Measurements from ENCODE around the gene APOBEC3H. TPM values are rescaled to one million over a fixed set of nuclear protein-coding genes. Genes with fewer than 3 reads are reported as not detected.

Gene APOBEC3H
- total RNA-seq, 1 experiment from 2014 or later, result 1.8 TPM

DNA sequence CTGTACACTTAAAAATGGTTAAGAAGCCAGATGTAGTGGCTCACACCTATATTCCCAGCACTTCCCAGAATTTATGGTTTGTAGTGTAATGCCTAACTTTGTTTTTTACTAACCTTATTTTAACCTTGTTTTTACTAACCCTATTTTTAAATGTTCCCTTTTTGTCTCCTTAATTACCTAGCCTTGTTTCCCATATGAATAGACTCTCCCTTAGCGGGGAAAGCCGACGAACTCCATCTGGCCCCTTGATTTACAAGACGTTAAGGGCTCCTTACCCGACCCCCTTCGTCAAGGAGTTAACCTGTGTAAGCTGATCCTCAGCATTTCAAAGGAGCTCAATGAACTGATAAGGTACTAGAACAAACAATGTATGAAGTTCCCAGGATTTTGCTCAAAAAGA, 17.1 kb downstream of the APOBEC3H start:
- TF ChIP-seq EZH2 (IDR thresholded peaks at IDR 0.05), result no peak
- TF ChIP-seq POLR2A (IDR thresholded peaks at IDR 0.05; ENCODE audit: borderline replicate concordance, extremely low read depth, insufficient read depth, insufficient read length), result no peak
- TF ChIP-seq POLR2AphosphoS5 (IDR thresholded peaks at IDR 0.05; ENCODE audit: low read depth, low read length), result no peak
- TF ChIP-seq TCF7L2 (IDR thresholded peaks at IDR 0.05; ENCODE audit: borderline replicate concordance, extremely low read depth, insufficient read depth, insufficient read length), result no peak
- no peak for TF ChIP-seq CBX3 (IDR thresholded peaks at IDR 0.05; ENCODE audit: low read depth)
- TF ChIP-seq CEBPB (IDR thresholded peaks at IDR 0.05; ENCODE audit: low read depth), result no peak
- no peak for TF ChIP-seq ZNF274 (IDR thresholded peaks at IDR 0.05; ENCODE audit: low read depth, low read length)
- no peak for TF ChIP-seq EZH2phosphoT487 (IDR thresholded peaks at IDR 0.05; ENCODE audit: borderline replicate concordance)
- TF ChIP-seq FOSL1 (IDR thresholded peaks at IDR 0.05; ENCODE audit: low read depth), result no peak
- Histone ChIP-seq H3K27ac (ENCODE audit: low read depth, low read length) (no peak overlapping the region), H3K4me3 (replicated peaks in 1 of 2; ENCODE audit: low read depth in 1 of 2, low read length in 2 of 2) (no peak overlapping the region), H3K4me1 (ENCODE audit: control insufficient read depth in 1 of 2, insufficient read depth in 2 of 2, low read length in 2 of 2) (no peaks in the 10 kb centered on the region), H3K9me3 (ENCODE audit: control insufficient read depth in 1 of 2, insufficient read depth in 1 of 2, low read depth in 1 of 2, low read length in 2 of 2) (no peaks in the 10 kb centered on the region), H2AFZ (ENCODE audit: low read depth, low read length, poor library complexity, severe bottlenecking) (no peak overlapping the region), H4K20me1 (ENCODE audit: insufficient read depth) (no peaks in the 10 kb centered on the region), H3K27me3 (ENCODE audit: insufficient read depth, low read length) (no peaks in the 10 kb centered on the region), H3K9me2 (ENCODE audit: insufficient read depth) (no peaks in the 10 kb centered on the region), H3K36me3 (ENCODE audit: control insufficient read depth in 1 of 2, insufficient read depth in 2 of 2, low read length in 2 of 2) (no peaks in the 10 kb centered on the region), H3K9ac (ENCODE audit: low read length) (no peak overlapping the region), H3K4me2 (ENCODE audit: low read length) (no peak overlapping the region), H3K79me2 (ENCODE audit: insufficient read depth, low read length) (no peaks in the 10 kb centered on the region)
- intact Hi-C loops (cut with micrococcal nuclease), result no loop called here
- DNase-seq (ENCODE audit: low read depth, low spot score) (no peak), ATAC-seq (no peak)
- ChIA-PET RAD21 (ENCODE audit: low non-redundant PET in 1 of 2, low total read pairs in 2 of 2, uncharacterized antibody in 2 of 2, unreplicated experiment in 2 of 2) (interaction anchor here in 1 of 2 experiments (0.6 to 0.7 kb wide), 2 partner anchors 15 to 345 kb away, joined by 3 to 4 read pairs; no protein-coding TSS in a partner anchor), CTCF (interaction anchor here (1.8 kb wide), 1 partner anchor 15 kb away, joined by 4 read pairs; no protein-coding TSS in a partner anchor), POLR2A (interaction anchor here (1.1 kb wide), 1 partner anchor 98 kb away, joined by 3 read pairs; no protein-coding TSS in a partner anchor)
- no TSS peak for BruUV-seq (replicated peaks)

DNA sequence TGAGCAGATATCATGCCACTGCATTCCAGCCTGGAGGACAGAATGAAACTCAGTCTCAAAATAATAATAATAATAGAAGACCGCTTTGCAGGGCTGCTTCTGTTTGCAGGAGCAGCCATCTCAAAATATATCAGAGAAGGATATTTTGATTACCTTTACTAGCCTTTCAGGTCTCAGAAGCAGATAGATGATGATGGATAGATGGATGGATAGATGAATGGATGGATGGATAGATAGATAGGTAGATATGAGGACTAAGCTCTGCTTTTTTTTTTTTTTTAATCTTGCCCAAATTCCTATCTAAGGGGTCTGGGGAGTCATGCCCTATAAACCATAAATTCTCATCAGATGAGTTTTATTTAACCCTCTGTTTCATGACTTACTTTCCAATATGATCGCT, 18.5 kb downstream of the APOBEC3H start:
- intact Hi-C loops (cut with micrococcal nuclease), result loop anchor here (5.0 kb wide), 2 partner anchors 188 to 1063 kb away; no protein-coding TSS in a partner anchor
- RAD21 ChIA-PET (ENCODE audit: low non-redundant PET in 1 of 2, low total read pairs in 2 of 2, uncharacterized antibody in 2 of 2, unreplicated experiment in 2 of 2), result no interaction called here
- Histone ChIP-seq H3K27ac (ENCODE audit: low read depth, low read length) (no peak overlapping the region), H3K9me3 (ENCODE audit: control insufficient read depth in 1 of 2, insufficient read depth in 1 of 2, low read depth in 1 of 2, low read length in 2 of 2) (no peaks in the 10 kb centered on the region), H3K9me2 (ENCODE audit: insufficient read depth) (no peaks in the 10 kb centered on the region), H3K4me2 (ENCODE audit: low read length) (no peak overlapping the region), H2AFZ (ENCODE audit: low read depth, low read length, poor library complexity, severe bottlenecking) (no peak overlapping the region), H3K79me2 (ENCODE audit: insufficient read depth, low read length) (no peaks in the 10 kb centered on the region), H3K9ac (ENCODE audit: low read length) (no peak overlapping the region), H3K4me3 (replicated peaks in 1 of 2; ENCODE audit: low read depth in 1 of 2, low read length in 2 of 2) (no peak overlapping the region), H3K4me1 (ENCODE audit: control insufficient read depth in 1 of 2, insufficient read depth in 2 of 2, low read length in 2 of 2) (no peaks in the 10 kb centered on the region), H3K27me3 (ENCODE audit: insufficient read depth, low read length) (no peaks in the 10 kb centered on the region), H4K20me1 (ENCODE audit: insufficient read depth) (no peaks in the 10 kb centered on the region), H3K36me3 (ENCODE audit: control insufficient read depth in 1 of 2, insufficient read depth in 2 of 2, low read length in 2 of 2) (no peaks in the 10 kb centered on the region)
- CTCF ChIA-PET, result interaction anchor here (1.0 to 1.8 kb wide), 2 partner anchors 17 to 347 kb away, joined by 4 read pairs; no protein-coding TSS in a partner anchor
- POLR2A ChIA-PET, result no interaction called here
- DNase-seq (ENCODE audit: low read depth, low spot score) (no peak), ATAC-seq (no peak)
- no TSS peak for BruUV-seq (replicated peaks)
- TF ChIP-seq, protein P1, sequence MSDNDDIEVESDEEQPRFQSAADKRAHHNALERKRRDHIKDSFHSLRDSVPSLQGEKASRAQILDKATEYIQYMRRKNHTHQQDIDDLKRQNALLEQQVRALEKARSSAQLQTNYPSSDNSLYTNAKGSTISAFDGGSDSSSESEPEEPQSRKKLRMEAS (IDR thresholded peaks at IDR 0.05), result no peak
- TF ChIP-seq ZNF274 (IDR thresholded peaks at IDR 0.05; ENCODE audit: low read depth, low read length) (no peak), TCF7L2 (IDR thresholded peaks at IDR 0.05; ENCODE audit: borderline replicate concordance, extremely low read depth, insufficient read depth, insufficient read length) (no peak), RAD21 (IDR thresholded peaks at IDR 0.05; ENCODE audit: low read depth) (no peak), ZFX (IDR thresholded peaks at IDR 0.05) (no peak), SIN3A (IDR thresholded peaks at IDR 0.05; ENCODE audit: low read depth) (no peak)
- TF ChIP-seq, protein P2, sequence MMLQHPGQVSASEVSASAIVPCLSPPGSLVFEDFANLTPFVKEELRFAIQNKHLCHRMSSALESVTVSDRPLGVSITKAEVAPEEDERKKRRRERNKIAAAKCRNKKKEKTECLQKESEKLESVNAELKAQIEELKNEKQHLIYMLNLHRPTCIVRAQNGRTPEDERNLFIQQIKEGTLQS (IDR thresholded peaks at IDR 0.05), result no peak
- TF ChIP-seq, protein P3, sequence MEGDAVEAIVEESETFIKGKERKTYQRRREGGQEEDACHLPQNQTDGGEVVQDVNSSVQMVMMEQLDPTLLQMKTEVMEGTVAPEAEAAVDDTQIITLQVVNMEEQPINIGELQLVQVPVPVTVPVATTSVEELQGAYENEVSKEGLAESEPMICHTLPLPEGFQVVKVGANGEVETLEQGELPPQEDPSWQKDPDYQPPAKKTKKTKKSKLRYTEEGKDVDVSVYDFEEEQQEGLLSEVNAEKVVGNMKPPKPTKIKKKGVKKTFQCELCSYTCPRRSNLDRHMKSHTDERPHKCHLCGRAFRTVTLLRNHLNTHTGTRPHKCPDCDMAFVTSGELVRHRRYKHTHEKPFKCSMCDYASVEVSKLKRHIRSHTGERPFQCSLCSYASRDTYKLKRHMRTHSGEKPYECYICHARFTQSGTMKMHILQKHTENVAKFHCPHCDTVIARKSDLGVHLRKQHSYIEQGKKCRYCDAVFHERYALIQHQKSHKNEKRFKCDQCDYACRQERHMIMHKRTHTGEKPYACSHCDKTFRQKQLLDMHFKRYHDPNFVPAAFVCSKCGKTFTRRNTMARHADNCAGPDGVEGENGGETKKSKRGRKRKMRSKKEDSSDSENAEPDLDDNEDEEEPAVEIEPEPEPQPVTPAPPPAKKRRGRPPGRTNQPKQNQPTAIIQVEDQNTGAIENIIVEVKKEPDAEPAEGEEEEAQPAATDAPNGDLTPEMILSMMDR (IDR thresholded peaks at IDR 0.05 in 2 of 3, conservative IDR thresholded peaks at IDR 0.05 in 1 of 3; ENCODE audit: borderline replicate concordance in 1 of 3, insufficient read depth in 1 of 3, low read depth in 2 of 3, low read length in 2 of 3), result no peak
- TF ChIP-seq, protein P4, sequence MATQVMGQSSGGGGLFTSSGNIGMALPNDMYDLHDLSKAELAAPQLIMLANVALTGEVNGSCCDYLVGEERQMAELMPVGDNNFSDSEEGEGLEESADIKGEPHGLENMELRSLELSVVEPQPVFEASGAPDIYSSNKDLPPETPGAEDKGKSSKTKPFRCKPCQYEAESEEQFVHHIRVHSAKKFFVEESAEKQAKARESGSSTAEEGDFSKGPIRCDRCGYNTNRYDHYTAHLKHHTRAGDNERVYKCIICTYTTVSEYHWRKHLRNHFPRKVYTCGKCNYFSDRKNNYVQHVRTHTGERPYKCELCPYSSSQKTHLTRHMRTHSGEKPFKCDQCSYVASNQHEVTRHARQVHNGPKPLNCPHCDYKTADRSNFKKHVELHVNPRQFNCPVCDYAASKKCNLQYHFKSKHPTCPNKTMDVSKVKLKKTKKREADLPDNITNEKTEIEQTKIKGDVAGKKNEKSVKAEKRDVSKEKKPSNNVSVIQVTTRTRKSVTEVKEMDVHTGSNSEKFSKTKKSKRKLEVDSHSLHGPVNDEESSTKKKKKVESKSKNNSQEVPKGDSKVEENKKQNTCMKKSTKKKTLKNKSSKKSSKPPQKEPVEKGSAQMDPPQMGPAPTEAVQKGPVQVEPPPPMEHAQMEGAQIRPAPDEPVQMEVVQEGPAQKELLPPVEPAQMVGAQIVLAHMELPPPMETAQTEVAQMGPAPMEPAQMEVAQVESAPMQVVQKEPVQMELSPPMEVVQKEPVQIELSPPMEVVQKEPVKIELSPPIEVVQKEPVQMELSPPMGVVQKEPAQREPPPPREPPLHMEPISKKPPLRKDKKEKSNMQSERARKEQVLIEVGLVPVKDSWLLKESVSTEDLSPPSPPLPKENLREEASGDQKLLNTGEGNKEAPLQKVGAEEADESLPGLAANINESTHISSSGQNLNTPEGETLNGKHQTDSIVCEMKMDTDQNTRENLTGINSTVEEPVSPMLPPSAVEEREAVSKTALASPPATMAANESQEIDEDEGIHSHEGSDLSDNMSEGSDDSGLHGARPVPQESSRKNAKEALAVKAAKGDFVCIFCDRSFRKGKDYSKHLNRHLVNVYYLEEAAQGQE (IDR thresholded peaks at IDR 0.05; ENCODE audit: low read depth), result no peak

Measured in HCT116 (cell line).